Measurements from ENCODE around the gene ZNF830.
"Not testable (repeated sequence)": the region's sequence is repeated elsewhere in the genome, so short reads cannot be mapped to it uniquely, and the experiment has no call there.

ZNF830 gene

GRCh38 chr17:34990921-34991365 lies 29.6 kb downstream of the ZNF830 start:
- no peak for DNase-seq (ENCODE audit: low read depth in 2 of 2, low spot score in 1 of 2)

- no peak for DNase-seq (ENCODE audit: low read depth in 2 of 2, low spot score in 1 of 2)
These were observed 30.3 kb downstream of the ZNF830 start for GRCh38 chr17:34991606-34992005.

GRCh38 chr17:34993031-34993430 lies 31.7 kb downstream of the ZNF830 start:
- no peak for DNase-seq (ENCODE audit: low read depth in 2 of 2, low spot score in 1 of 2)

DNA sequence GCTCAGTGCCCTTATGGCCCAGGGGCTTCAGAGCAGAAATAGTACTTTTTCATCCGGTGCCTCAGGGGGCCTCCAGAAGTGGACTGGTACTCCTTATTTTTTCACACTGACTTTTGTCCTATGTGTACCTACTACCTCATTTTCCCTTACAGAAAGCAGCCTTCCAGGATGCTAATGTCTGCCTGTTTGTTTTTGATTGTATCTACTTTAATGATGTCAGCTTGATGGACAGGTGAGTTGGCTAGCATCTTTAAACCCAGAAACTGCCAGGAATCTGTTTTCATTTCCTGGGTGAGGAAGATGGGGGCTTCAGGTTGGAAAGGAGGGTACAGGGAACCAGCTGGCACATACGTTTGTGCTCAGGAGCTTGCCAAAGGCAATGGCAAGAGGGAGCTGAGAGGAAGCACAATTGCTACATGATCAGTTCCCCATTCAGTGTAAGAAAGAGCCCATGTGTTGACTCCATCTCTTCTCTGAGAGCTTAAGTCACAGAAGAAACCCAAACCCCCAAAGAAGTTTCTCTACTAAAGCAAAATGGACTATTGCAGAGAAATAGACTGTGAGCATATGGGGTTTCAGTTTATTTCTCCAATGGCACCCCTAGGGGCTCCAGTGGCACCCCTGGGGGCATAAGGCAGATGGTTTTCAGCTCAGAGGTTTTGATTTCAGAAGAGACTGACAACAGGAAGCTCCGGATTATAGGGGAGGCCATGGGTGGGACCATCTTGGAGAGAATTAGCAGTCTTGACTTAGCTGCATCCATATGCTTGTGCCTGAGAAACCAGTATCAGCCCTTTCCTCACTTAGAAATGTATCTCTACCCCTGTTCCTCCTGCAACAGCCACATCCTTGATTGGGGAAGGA lies 35.3 kb downstream of the ZNF830 start:
- DNase-seq (ENCODE audit: low read depth in 2 of 2, low spot score in 1 of 2) = no peak

- no peak for DNase-seq (ENCODE audit: low read depth in 2 of 2, low spot score in 1 of 2)
These were observed 36.1 kb downstream of the ZNF830 start for GRCh38 chr17:34997355-34997862.

DNA sequence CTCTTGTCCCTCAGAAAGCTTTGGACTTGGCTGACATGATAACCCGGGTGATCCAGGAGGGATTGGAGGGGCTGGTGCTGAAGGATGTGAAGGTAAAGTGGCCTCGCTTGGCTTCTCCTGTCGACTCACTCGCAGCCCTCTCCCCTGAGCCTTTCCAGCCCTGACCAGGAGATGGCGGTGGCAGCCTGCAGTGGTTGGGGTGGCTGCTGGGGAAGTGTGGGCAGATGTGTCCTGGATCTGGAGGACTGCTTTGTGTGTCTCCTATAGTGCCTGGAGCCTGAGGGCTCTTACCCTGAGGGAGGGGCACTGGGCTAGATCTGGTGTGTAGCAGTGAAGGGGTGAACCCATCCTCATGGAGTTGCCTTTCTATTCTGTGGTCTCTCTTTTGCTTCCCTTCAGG lies 36.9 kb downstream of the ZNF830 start:
- DNase-seq (ENCODE audit: low read depth in 2 of 2, low spot score in 1 of 2) = peak; percentile 45 to 55

DNA sequence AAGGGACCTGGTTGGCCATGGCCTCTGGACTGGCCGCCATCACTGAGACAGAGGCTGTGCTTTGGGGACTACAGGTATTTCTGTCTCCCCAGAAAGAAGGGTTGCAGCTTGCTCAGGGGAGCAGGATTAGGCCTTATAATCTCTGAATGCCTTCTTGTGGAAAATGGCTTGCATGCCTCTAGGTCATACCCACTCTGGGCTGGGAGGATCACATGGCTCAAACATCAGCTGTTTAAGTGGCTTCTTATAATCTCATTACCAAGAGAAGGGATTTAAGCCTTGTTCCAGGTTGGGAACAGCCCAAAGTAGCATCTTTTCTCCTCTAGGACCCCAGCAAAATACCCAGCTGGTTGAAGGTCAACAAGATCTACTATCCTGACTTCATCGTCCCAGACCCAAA lies 38.1 kb downstream of the ZNF830 start:
- DNase-seq (ENCODE audit: low read depth in 2 of 2, low spot score in 1 of 2) = no peak

DNA sequence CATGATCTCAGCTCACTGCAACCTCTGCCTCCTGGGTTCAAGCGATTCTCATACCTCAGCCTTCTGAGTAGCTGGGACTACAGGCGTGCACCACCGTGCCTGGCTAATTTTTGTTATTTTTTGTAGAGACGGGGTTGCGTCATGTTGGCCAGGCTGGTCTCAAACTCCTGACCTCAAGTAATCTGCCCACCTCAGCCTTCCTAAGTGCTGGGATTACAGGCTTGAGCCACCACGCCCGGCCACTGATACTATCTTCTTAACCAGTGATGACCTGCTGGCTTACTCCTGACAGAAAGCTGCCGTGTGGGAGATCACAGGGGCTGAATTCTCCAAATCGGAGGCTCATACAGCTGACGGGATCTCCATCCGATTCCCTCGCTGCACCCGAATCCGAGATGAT lies 39.6 kb downstream of the ZNF830 start:
- not testable (repeated sequence) for DNase-seq (ENCODE audit: low read depth in 2 of 2, low spot score in 1 of 2)

- no peak for DNase-seq (ENCODE audit: low read depth in 2 of 2, low spot score in 1 of 2)
These were observed 40.2 kb downstream of the ZNF830 start for GRCh38 chr17:35001549-35001948.

- no peak for DNase-seq (ENCODE audit: low read depth in 2 of 2, low spot score in 1 of 2)
These were observed 41.7 kb downstream of the ZNF830 start for GRCh38 chr17:35002876-35003551.

DNA sequence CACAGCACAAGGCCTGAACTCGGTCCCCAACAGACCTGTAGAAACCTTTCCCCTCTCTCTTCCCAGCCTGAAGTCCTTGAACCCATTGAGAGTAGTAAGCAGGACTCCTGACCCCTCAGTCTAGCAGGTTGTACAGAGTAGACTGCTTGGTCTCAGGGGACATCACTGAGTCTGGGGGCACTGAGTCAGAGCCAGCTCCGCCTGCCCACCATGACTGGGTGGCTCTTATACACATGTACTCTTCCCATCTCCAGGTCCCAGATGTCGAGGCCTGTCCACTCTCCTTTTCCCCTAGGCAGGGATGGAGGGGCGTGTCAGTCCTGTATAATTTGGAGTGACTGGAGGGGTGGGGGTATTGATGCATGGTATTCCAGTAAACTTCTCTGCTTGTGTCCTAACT lies 42.4 kb downstream of the ZNF830 start:
- DNase-seq (ENCODE audit: low read depth in 2 of 2, low spot score in 1 of 2) = no peak

- no peak for DNase-seq (ENCODE audit: low read depth in 2 of 2, low spot score in 1 of 2)
These were observed 45.0 kb downstream of the ZNF830 start for GRCh38 chr17:35006345-35006744.

DNA sequence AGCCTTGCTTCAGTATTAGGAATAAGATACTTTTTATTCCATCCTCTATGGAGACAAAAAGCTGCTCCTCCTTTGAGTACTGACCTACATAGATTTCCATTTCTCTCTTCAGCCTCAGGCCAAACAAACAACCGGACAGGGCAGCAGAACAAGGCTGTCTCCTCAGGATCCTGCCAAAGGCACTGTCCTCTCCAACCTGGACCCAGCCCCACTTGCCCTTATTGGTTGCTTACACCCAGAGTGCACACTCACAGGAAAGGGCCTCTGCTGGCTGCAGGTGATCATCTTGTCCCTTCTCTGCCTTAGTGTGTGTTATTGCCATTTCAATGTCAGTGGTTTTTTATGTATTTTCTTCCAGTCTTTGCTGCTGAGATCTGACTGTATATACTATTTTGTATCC lies 45.6 kb downstream of the ZNF830 start:
- no peak for DNase-seq (ENCODE audit: low read depth in 2 of 2, low spot score in 1 of 2)

GRCh38 chr17:35010093-35010492 lies 48.8 kb downstream of the ZNF830 start:
- no peak for DNase-seq (ENCODE audit: low read depth in 2 of 2, low spot score in 1 of 2)

DNA sequence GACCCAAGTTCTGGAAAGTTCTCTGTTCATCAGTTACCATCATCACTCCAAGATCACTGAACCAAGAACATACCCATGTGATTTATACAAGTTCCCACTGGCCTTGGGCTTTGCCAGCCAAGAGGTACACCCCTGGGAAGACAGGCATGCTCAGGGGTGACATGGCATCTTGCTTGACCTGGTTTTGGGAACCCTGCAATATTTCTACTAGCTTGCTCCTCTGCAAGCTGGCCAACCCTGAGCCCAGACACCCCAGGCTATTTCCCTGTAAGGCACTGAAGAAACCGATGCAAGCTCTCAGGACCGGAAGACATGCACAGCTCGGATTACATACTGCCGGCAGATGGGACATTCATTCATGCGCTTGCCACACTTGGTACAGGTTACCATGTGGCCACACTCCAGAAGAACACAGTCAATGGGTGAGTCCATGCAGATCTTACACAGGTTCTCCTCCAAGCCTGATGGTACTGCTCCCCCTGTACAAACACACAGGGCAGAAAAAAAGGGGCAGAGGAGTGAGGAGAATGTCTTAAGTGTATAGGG lies 50.4 kb downstream of the ZNF830 start:
- DNase-seq (ENCODE audit: low read depth in 2 of 2, low spot score in 1 of 2) = no peak
